Measurements from ENCODE around the gene CCDC158.

DNA sequence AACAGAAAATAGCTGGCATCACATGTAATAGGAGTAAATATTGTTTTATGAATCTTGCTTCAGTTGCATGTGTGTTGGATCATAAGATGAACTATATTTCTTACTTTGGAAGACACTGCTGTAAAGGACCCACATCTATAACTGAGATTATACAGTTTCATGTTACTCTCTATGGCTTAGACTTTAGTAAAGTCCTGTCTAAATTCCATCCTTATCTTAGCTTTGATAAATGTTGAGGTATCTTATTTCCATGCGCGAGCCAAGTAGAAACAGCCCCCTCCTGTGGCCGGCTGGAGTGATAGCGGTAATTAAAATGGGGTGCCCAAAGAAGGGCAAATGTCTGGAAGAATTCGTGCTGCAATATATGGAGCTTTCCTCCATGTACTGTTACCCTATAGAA lies 43.0 kb downstream of the CCDC158 start:
- TF ChIP-seq, protein P1, sequence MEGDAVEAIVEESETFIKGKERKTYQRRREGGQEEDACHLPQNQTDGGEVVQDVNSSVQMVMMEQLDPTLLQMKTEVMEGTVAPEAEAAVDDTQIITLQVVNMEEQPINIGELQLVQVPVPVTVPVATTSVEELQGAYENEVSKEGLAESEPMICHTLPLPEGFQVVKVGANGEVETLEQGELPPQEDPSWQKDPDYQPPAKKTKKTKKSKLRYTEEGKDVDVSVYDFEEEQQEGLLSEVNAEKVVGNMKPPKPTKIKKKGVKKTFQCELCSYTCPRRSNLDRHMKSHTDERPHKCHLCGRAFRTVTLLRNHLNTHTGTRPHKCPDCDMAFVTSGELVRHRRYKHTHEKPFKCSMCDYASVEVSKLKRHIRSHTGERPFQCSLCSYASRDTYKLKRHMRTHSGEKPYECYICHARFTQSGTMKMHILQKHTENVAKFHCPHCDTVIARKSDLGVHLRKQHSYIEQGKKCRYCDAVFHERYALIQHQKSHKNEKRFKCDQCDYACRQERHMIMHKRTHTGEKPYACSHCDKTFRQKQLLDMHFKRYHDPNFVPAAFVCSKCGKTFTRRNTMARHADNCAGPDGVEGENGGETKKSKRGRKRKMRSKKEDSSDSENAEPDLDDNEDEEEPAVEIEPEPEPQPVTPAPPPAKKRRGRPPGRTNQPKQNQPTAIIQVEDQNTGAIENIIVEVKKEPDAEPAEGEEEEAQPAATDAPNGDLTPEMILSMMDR (IDR thresholded peaks at IDR 0.05): peak; percentile 48 to 64 (median 58)
- TF ChIP-seq POLR2AphosphoS5 (IDR thresholded peaks at IDR 0.05): no peak
- no peak for TF ChIP-seq POLR2A (IDR thresholded peaks at IDR 0.05)
- TF ChIP-seq EP300 (IDR thresholded peaks at IDR 0.05; ENCODE audit: low read depth): no peak
